T-helper 17 cell (primary cell): ENCODE results near the gene DNMT3A. TPM values are rescaled to one million over a fixed set of nuclear protein-coding genes. Genes with fewer than 3 reads are reported as not detected.

ENCODE experiments used
- ATAC-seq: fragments of 150-1000 bp; cut with Tn5 transposase; 2 replicates; pipeline ENCODE4 v1.10.0; 2021; ENCODE audit warnings: mild to moderate bottlenecking, moderate library complexity
- DNase-seq, 3 donors: peaks; one replicate each; pipeline versions ENCODE4 v3.0.0 to v3.0.0-alpha.2; 2020 to 2021
- H3K9me3 ChIP-seq: one replicate; pipeline ENCODE4 v1.7.0; 2013; ENCODE audit warnings: low read length, mild to moderate bottlenecking; ENCODE audit not compliant: control insufficient read depth, poor library complexity, severe bottlenecking
- H3K27ac Mint-ChIP-seq: one replicate; pipeline ENCODE4 v1.8.0; 2022; ENCODE audit warnings: mild to moderate bottlenecking, moderate library complexity, mixed read lengths
- H3K27me3 Mint-ChIP-seq: one replicate; pipeline ENCODE4 v1.8.0; 2022; ENCODE audit warnings: mixed read lengths
- H3K36me3 Mint-ChIP-seq: one replicate; pipeline ENCODE4 v1.8.0; 2022; ENCODE audit warnings: low read depth, mixed read lengths
- H3K4me1 Mint-ChIP-seq: one replicate; pipeline ENCODE4 v1.8.0; 2022; ENCODE audit warnings: mild to moderate bottlenecking, mixed read lengths
- H3K4me3 Mint-ChIP-seq: one replicate; pipeline ENCODE4 v1.8.0; 2022; ENCODE audit warnings: mild to moderate bottlenecking, moderate library complexity, mixed read lengths
- total RNA-seq, 4 donors: library from RNA in 2 of 4; stranded (reverse) in 2 of 4; gene quantifications; one replicate each; pipeline ENCODE4 v1.2.3 and lab custom pipeline; 2022 to 2026

Gene DNMT3A
- total RNA-seq, 2 donors from 2014 or later, result 62.8 to 67.6 TPM

DNA sequence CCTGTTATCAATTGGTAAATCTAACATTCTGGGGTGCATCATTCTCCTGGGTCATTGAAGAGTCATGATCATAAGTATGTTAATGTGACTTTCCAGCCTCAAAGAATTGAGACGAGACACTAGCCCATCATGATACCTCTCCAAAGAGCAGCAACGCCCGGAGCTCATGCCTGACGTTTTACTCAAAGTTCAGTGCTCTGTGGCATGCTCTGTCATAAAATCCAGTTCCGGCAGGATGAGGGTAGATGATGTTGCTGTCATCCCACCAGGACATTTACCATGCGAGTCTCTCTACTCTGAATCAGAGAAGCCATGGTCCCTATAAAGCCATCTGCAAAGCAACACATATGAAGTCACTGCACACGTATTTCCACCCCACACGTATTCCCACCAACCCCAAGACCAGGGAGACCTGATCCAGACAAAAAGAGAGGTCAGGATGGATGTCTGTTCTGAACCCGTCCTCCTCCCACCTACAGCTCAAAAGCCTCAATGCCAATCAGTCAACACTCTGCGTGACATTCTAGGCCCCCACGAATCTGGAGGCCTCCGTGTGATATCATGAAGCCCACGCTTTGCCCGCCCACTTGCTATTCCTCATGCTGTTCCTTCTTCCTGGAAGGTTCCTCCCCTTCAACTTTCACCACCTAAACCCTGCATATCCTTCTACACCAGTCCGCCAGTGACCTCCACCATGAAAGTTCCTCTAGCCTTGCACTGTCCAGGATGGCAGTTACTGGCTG lies 85.8 kb downstream of the DNMT3A start:
- peak overlapping the region; percentile 74 for H3K27ac Mint-ChIP-seq
- no peak overlapping the region for H3K4me3 Mint-ChIP-seq
- H3K36me3 Mint-ChIP-seq, result peaks cover 11% of the 10 kb centered on the region
- DNase-seq (no peak), ATAC-seq (no peak)
- peaks cover 18% of the 10 kb centered on the region for H3K4me1 Mint-ChIP-seq
- no peaks in the 10 kb centered on the region for H3K9me3 ChIP-seq
- no peaks in the 10 kb centered on the region for H3K27me3 Mint-ChIP-seq

DNA sequence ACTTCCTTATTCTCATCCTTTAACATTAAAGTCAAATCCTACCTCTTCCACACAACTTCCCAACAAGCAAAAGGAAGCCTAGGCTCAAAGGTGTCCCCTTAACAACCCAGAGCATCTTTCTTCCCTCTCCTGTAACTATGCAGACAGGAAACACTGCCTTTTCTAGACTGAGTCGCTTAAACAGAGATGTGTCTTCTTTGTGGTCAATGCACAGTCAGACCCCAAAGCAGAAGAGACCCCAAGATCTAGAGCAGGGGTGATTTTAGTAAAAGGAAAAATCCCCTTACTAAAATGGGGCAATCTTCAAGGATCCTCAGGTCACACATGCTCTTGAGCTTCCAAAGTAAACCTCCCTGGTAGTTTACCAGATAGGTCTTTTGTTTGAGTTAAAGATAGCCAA lies 86.8 kb downstream of the DNMT3A start:
- no peaks in the 10 kb centered on the region for H3K9me3 ChIP-seq
- ATAC-seq (no peak), DNase-seq (no peak)
- H3K4me1 Mint-ChIP-seq, result peaks cover 24% of the 10 kb centered on the region
- H3K36me3 Mint-ChIP-seq, result peaks cover 11% of the 10 kb centered on the region
- no peaks in the 10 kb centered on the region for H3K27me3 Mint-ChIP-seq
- peak overlapping the region; percentile 51 for H3K27ac Mint-ChIP-seq
- H3K4me3 Mint-ChIP-seq, result no peak overlapping the region

DNA sequence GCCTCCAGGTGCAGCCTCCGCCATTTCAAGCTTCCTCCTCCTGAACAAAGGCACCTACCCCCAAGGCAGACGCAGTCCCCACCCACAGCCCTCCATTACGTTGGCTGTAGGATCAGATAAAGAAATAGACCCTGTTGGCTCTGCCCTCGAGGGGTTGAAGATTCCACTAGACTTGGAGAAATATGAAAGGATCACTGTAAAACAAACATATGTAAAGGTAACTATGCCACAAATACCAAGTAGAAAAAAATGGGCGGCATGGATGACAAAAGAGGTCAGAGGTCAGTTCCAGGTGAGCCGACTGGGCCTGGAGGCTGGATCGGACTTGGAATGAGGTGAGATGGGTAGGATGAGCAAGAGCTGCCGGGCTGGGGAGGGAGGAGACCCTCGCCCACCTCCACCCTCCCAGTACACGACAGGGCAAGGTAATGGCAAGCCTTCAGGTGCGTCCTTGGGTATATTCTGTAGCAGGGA lies 88.5 kb downstream of the DNMT3A start:
- no peak for DNase-seq
- H3K27ac Mint-ChIP-seq, result peak overlapping the region; percentile 10
- H3K4me3 Mint-ChIP-seq, result peak overlapping the region; percentile 85
- ATAC-seq, result no peak
- H3K9me3 ChIP-seq, result no peaks in the 10 kb centered on the region
- H3K36me3 Mint-ChIP-seq, result peaks cover 12% of the 10 kb centered on the region
- H3K4me1 Mint-ChIP-seq, result peaks cover 34% of the 10 kb centered on the region
- H3K27me3 Mint-ChIP-seq, result no peaks in the 10 kb centered on the region

DNA sequence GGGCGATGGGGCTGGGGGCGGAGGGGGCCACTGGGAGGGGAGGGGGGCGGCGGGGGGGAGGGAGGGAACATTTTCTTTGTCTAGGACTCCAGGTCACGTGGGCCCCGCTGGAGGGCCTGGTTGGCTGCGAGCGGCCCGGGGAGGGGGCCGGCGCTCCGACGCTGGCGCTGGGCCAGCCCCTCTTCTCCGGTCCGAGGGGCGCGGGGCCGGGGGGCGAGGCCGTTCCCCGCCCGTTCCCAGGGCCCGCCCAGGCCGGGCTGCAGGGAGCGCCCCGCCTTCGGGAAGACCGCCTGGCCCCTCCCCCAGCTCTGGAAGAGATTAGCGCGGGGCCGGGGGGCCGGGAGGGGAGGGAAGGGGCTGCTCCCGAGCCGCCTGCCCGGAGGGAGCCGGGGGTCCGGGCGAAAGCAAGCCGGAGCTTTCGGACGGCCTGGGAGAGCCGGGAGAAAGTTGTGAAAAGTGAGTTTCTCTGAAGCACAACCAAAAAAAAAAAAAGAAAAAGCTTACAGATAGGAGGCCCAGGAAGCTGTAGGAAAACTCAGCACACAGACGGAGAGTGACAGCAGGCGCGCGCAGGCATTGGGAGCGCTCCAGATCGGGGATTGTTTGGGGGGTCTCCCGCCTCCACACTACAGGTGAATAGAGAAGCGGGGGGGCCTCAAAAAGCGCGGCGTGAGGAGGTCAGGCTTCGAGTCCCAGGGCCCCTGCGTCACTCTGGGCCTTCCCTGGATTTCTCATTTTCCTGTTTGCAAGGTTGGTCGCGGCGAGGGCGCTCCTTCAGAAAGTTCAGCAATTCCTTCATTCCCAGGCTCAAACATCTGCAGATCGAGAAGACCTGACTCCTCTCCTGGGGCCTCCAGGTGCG lies 89.2 kb downstream of the DNMT3A start:
- peaks cover 34% of the 10 kb centered on the region for H3K4me1 Mint-ChIP-seq
- DNase-seq (peak in 2 of 3 donors; percentile 55 to 56), ATAC-seq (peak; percentile 75)
- peaks cover 12% of the 10 kb centered on the region for H3K36me3 Mint-ChIP-seq
- no peaks in the 10 kb centered on the region for H3K27me3 Mint-ChIP-seq
- H3K9me3 ChIP-seq, result no peaks in the 10 kb centered on the region
- peak overlapping the region; percentile 10 for H3K27ac Mint-ChIP-seq
- H3K4me3 Mint-ChIP-seq, result peak overlapping the region; percentile 85

DNA sequence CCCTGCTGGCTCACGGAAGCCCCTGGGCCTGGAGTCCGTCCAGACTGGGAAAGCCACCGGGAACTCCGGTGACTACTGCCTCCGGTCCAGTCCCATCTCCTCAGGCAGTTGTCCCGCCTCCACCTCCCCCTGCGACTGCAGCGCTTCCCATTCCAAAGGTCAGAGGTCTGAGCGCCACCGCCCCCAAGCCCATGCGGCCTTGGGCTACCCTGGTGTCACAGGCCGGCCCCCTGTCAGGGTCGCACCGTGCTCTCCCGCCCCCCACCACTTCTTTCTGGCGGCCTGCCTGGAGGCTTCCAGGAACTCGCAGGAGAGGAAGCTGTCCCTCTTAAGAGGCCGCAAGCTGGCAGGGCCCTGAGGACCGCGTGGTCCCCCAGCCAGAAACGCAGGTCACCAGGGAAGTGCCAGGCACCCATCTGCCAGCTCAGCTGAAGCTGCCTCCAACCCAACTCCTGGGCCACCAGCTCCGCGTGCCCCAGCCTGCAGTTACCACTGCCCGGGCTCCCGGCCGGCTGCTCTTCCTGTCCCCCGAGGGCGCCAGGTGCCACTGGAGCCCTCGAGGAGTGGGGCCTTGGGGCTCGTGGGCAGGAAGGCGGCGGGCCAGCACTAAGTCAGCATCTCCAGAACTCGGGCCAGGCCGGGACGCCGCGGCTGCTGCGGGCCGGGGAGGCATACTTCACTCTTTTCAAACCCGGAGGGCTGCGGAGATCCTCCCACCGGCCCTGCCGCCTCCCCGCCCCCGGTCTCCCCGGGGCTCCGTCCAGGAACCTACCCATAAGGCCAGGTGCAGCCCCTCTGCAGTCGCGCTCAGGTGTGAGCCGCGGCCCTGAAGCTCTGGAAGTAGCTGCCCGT lies 90.1 kb downstream of the DNMT3A start:
- no peaks in the 10 kb centered on the region for H3K9me3 ChIP-seq
- peaks cover 34% of the 10 kb centered on the region for H3K4me1 Mint-ChIP-seq
- ATAC-seq (peak; percentile 63), DNase-seq (peak in 1 of 3 donors; percentile 28)
- H3K4me3 Mint-ChIP-seq, result peak overlapping the region; percentile 85
- peak overlapping the region; percentile 92 for H3K27ac Mint-ChIP-seq
- peaks cover 12% of the 10 kb centered on the region for H3K36me3 Mint-ChIP-seq
- no peaks in the 10 kb centered on the region for H3K27me3 Mint-ChIP-seq

DNA sequence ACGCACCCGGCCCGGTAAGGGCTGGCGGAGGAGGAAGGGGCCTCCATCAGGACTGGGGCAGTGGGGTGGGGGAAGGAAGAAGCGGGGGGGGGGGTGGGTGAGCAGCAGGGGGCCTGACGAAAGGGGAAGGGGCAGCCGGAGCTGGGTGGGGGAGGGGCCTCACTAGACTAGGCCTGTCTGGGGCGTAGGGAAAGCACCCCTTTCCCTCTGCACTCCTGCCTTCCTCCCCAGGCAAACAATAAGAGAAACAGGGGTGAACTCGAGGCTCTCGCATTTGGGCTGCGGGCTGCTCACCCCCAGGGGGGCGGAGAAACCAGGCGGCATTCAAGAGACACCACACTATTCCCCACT lies 90.7 kb downstream of the DNMT3A start:
- H3K27me3 Mint-ChIP-seq, result no peaks in the 10 kb centered on the region
- H3K27ac Mint-ChIP-seq, result peak overlapping the region; percentile 92
- DNase-seq (no peak), ATAC-seq (peak; percentile 54)
- peaks cover 11% of the 10 kb centered on the region for H3K36me3 Mint-ChIP-seq
- peaks cover 33% of the 10 kb centered on the region for H3K4me1 Mint-ChIP-seq
- peak overlapping the region; percentile 85 for H3K4me3 Mint-ChIP-seq
- no peaks in the 10 kb centered on the region for H3K9me3 ChIP-seq

DNA sequence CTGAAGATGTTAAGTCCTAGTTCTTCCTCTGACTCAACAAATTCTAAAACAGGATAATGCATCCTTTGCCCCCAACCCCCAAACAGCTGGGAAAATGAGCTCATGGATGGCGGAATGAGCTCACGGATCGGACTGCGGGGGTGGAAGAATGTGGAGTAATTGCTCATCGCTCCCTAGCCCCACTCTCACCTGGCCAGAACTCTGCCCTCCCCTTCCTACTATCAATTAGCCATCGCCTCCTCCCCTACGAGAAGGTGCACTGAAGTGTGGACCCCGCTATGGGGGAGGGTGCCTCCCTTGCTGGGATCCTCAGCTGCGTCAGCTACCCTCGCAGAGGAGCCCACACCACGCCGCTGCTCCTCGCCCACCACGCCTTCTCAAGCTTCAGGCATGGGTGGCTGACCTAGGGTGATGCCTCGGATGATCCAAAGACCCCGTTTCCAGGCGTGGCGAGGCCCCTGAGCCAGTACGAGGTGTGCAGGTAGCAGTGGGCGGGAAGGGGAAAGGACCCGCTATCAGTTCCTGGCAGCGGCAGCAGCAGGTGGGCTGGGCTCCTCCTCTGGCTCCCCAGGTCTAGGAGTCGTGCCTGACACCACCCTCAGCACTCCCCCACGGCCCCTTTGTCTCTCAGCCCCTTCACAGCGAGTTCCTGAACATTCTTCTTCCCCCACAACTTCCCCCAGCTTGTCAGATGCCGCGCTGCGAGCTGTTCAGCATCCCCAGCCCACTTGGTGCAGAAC lies 91.2 kb downstream of the DNMT3A start:
- DNase-seq, result no peak
- H3K27ac Mint-ChIP-seq, result peak overlapping the region; percentile 92
- H3K27me3 Mint-ChIP-seq, result no peaks in the 10 kb centered on the region
- H3K4me3 Mint-ChIP-seq, result peak overlapping the region; percentile 85
- H3K9me3 ChIP-seq, result no peaks in the 10 kb centered on the region
- peaks cover 33% of the 10 kb centered on the region for H3K4me1 Mint-ChIP-seq
- peaks cover 11% of the 10 kb centered on the region for H3K36me3 Mint-ChIP-seq
- ATAC-seq, result peak; percentile 2

DNA sequence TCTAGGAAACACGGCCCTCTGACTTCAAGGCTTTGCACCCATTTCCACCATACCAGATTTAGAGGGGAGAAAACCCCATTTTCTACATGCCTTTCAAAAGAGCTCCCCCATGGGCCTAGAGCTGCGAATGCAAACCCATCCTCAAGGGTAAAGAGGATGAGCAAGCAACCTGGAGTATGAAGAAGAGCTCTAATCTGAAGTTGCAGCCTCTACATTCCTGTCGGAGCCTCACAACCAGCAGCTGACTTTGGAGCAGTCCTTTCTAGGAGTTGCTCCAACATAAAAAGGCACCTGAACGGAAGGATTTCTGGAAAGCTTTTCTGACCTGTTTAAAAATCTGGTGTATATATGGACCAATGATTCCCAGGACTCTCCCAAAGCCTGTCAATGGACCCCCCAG lies 91.9 kb downstream of the DNMT3A start:
- peak overlapping the region; percentile 92 for H3K27ac Mint-ChIP-seq
- ATAC-seq, result no peak
- H3K27me3 Mint-ChIP-seq, result no peaks in the 10 kb centered on the region
- H3K9me3 ChIP-seq, result no peaks in the 10 kb centered on the region
- no peak for DNase-seq
- no peak overlapping the region for H3K4me3 Mint-ChIP-seq
- peaks cover 31% of the 10 kb centered on the region for H3K4me1 Mint-ChIP-seq
- H3K36me3 Mint-ChIP-seq, result peaks cover 9% of the 10 kb centered on the region

DNA sequence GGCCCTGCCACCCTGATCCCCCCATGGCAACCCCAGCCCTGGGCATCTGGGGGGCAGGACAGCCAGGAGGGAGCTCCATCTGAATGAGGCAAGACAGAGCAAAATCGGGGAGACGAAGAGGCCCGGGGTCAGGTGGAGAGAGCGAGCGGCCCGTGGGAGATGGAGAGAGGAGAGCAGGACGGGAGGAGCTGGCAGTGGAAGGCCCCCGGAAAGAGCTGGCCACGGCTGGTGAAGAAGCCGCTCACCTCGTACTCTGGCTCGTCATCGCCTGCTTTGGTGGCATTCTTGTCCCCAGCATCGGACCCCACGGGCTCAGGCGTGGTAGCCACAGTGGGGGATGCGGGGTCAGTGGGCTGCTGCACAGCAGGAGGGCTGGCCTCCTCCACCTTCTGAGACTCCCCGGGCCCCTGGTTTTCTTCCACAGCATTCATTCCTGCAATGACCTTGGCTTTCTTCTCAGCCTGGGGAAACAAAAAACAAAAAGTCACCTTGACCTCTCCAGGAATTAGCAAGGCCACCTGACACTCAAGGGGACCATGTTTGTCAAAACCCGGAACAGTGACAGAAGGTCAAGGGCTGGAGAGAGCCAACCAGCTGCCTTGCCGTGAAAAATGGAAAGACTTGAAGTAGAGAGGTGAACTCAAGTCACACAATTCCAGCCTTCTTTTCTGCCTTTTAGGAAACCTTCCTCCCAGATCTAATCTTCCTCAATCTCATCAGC lies 93.8 kb downstream of the DNMT3A start:
- peaks cover 7% of the 10 kb centered on the region for H3K36me3 Mint-ChIP-seq
- ATAC-seq, result no peak

DNA sequence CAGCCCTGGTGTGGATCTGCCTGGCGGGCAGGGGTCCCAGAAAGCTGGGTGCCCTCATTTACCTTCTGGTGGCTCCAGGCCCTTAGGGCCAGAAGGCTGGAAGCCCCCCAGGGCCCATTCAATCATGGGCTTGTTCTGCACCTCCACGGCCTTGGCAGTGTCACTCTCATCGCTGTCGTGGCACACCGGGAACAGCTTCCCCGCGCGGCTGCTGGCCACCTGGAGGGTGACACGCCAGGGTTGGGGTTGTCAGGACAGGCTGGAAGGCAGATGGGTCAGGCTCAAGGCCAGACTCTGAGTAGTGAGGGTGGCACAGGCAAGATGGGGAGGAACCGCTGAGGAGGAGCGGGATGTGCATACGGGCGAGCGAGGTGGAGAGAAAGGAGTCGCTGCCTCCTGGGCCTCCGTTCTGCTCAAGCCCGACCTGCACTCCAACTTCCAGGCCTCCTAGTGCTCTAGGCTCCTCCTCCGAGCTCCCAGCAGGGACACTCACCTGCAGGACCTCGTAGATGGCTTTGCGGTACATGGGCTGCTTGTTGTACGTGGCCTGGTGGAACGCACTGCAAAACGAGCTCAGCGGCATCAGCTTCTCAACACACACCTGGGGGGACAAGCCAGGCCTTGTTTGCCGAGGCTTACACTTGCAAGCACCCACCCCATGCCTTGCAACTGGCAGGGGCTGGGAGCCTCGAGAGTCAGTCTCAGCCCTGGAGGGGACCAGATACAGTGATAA lies 95.0 kb downstream of the DNMT3A start:
- DNase-seq (no peak), ATAC-seq (no peak)
- H3K27me3 Mint-ChIP-seq, result no peaks in the 10 kb centered on the region
- peaks cover 7% of the 10 kb centered on the region for H3K36me3 Mint-ChIP-seq
- no peak overlapping the region for H3K4me3 Mint-ChIP-seq
- H3K9me3 ChIP-seq, result no peaks in the 10 kb centered on the region
- H3K27ac Mint-ChIP-seq, result no peak overlapping the region
- peaks cover 23% of the 10 kb centered on the region for H3K4me1 Mint-ChIP-seq

More for the DNA sequence above, 93.8 kb downstream of the DNMT3A start:
- Mint-ChIP-seq H3K27me3 (no peaks in the 10 kb centered on the region), H3K4me3 (no peak overlapping the region), H3K27ac (no peak overlapping the region), H3K4me1 (peaks cover 26% of the 10 kb centered on the region)
- no peaks in the 10 kb centered on the region for H3K9me3 ChIP-seq
- DNase-seq, result no peak

DNA sequence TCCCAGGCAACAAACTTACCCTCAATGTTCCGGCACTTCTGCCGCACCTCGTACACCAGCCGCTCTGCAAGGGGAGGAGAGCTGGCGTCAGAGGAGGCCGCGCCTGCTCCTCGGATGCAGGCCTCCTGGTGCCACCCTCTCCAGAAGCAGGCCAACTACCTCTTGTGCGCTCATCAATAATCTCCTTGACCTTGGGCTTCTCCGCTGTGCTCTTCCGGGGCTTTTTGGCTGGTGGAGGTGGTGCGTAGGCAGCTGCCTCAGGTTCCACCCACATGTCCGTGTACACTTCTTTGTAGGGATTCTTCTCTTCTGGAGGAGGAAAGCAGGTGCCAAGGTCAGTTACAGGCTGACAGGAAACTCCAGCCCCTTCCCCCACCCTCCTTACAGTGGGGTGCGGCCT lies 95.7 kb downstream of the DNMT3A start:
- H3K4me3 Mint-ChIP-seq, result no peak overlapping the region
- ATAC-seq (no peak), DNase-seq (no peak)
- H3K36me3 Mint-ChIP-seq, result peaks cover 9% of the 10 kb centered on the region
- H3K9me3 ChIP-seq, result no peaks in the 10 kb centered on the region
- no peaks in the 10 kb centered on the region for H3K27me3 Mint-ChIP-seq
- H3K27ac Mint-ChIP-seq, result peak overlapping the region; percentile 21
- peaks cover 20% of the 10 kb centered on the region for H3K4me1 Mint-ChIP-seq
